GM10248 (cell line): Measurements from ENCODE around the gene TGM1.

ENCODE experiments used
- CTCF ChIA-PET: fragments of 300-600 bp; sonication (Branson Sonifier 250); formaldehyde crosslinking; extraction: SDS; loops from one replicate; lab custom pipeline; 2021; ENCODE audit warnings: antibody characterized with exemption; lab: Yijun Ruan, JAX
- POLR2A ChIA-PET: fragments of 350-650 bp; sonication (Branson Sonifier 250); formaldehyde crosslinking; extraction: SDS; loops from one replicate; lab custom pipeline; 2020; ENCODE audit warnings: antibody characterized with exemption; lab: Yijun Ruan, JAX
- DNase-seq: peaks from one replicate; pipeline ENCODE4 v3.0.0; 2012; ENCODE audit errors: extremely low spot score
- TF ChIP-seq, protein P1 (sequence below): IDR thresholded peaks from 2 replicates; pipeline ENCODE4 v1.5.1; 2012; ENCODE audit warnings: mild to moderate bottlenecking, low read depth; ENCODE audit errors: extremely low read depth, missing control alignments, control extremely low read depth

The TGM1 gene

GRCh38 chr14:24279301-24280186, 16.6 kb upstream of the TGM1 start:
- CTCF ChIA-PET: interaction anchor here (0.7 to 13.3 kb wide), 12 partner anchors 10 to 63 kb away, joined by 3 to 121 read pairs (median 12); partner anchors contain the start of genes CIDEB, DHRS1, MDP1 and NOP9
- TF ChIP-seq, protein P1, sequence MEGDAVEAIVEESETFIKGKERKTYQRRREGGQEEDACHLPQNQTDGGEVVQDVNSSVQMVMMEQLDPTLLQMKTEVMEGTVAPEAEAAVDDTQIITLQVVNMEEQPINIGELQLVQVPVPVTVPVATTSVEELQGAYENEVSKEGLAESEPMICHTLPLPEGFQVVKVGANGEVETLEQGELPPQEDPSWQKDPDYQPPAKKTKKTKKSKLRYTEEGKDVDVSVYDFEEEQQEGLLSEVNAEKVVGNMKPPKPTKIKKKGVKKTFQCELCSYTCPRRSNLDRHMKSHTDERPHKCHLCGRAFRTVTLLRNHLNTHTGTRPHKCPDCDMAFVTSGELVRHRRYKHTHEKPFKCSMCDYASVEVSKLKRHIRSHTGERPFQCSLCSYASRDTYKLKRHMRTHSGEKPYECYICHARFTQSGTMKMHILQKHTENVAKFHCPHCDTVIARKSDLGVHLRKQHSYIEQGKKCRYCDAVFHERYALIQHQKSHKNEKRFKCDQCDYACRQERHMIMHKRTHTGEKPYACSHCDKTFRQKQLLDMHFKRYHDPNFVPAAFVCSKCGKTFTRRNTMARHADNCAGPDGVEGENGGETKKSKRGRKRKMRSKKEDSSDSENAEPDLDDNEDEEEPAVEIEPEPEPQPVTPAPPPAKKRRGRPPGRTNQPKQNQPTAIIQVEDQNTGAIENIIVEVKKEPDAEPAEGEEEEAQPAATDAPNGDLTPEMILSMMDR: peak; percentile 11
- POLR2A ChIA-PET: no interaction called here
- DNase-seq: peak; percentile 50

DNA sequence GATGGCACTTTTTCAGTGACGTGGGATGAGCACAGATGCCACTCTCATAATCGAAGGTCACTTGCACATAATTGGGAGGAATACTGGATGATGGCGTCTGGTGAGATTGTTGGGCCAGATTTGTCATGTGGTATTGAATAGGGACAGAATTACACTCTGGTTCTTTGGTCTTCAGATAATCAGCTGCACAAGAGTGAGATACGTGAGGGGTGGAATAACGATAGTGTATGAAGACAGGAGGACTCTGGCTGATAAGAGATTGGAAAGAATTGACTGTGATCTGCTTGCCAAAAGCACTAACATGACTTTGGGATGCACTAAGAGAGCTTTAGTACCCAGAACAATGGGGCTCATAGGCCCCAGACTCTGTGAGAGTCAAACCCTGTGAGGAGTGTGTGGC, 15.4 kb upstream of the TGM1 start:
- ChIA-PET POLR2A (no interaction called here), CTCF (interaction anchor here (1.2 to 13.3 kb wide), 8 partner anchors 8 to 153 kb away, joined by 3 to 121 read pairs (median 20); partner anchors contain the start of genes CIDEB, DHRS1, MDP1 and NOP9)
- no peak for DNase-seq
- TF ChIP-seq, protein P1: no peak

DNA sequence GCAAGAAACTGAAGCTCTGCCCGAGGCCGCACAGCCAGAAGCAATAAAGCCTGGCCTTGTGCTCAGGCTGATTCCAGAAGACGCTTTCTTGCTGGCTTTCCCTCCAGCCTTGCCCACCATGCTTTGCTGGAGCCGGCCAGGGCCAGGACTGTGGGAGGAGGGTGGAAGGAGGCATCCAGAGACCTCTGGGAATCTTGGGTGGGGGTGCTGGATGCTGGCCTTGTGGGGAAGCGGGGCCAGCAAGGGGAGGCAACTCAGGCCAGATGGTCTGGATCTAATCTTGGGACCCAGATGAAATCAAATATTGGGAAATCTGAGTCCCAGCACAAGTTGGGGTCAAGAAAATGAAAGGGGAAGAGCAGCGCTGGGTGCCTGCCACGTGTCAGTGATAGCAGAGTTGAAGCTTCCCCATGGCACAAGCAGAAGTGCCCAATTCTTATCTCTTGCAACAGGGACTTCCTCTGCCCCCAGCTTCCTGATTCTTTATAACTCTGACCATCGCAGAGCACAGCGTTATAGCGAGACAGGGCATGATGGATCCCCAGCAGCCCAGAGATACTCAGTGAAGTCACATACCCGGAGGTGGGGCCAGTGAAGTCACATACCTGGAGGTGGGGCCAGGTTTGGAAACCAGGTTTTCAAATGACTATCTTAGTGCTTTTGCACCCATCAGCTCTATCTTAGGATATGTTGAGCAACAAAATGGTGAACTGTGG, 14.8 kb upstream of the TGM1 start:
- ChIA-PET POLR2A (interaction anchor here (0.8 kb wide), 1 partner anchor 17 kb away, joined by 3 read pairs; no protein-coding TSS in a partner anchor), CTCF (interaction anchor here (1.2 to 6.1 kb wide), 5 partner anchors 13 to 154 kb away, joined by 3 to 42 read pairs (median 15); partner anchors contain the start of genes CIDEB and TINF2)
- no peak for DNase-seq
- TF ChIP-seq, protein P1: no peak

GRCh38 chr14:24277071-24277470, 14.1 kb upstream of the TGM1 start:
- POLR2A ChIA-PET: interaction anchor here (0.6 to 0.8 kb wide), 2 partner anchors 17 to 25 kb away, joined by 3 read pairs; no protein-coding TSS in a partner anchor
- TF ChIP-seq, protein P1: no peak
- CTCF ChIA-PET: interaction anchor here (1.4 to 5.7 kb wide), 4 partner anchors 20 to 61 kb away, joined by 3 to 26 read pairs (median 10); partner anchors contain the start of genes CIDEB, MDP1 and TINF2
- no peak for DNase-seq

GRCh38 chr14:24274101-24274543, 11.1 kb upstream of the TGM1 start:
- TF ChIP-seq, protein P1: no peak
- CTCF ChIA-PET: interaction anchor here (0.7 to 8.0 kb wide), 12 partner anchors 16 to 113 kb away, joined by 3 to 68 read pairs (median 5); partner anchors contain the start of genes CIDEB, IRF9, LTB4R and LTB4R2
- DNase-seq: peak; percentile 73
- POLR2A ChIA-PET: interaction anchor here (0.7 to 1.5 kb wide), 2 partner anchors 23 to 32 kb away, joined by 9 to 12 read pairs; partner anchors contain the start of gene TINF2
